ENCODE measurements around the gene ANKRD63.

- TF ChIP-seq CTCF (IDR thresholded peaks at IDR 0.05 in 8 of 11, conservative IDR thresholded peaks at IDR 0.05 in 3 of 11) (no peak), POLR2A (IDR thresholded peaks at IDR 0.05) (no peak)
Measured at GRCh38 chr15:40244961-40245523, 37.8 kb downstream of the ANKRD63 start.
